Measurements from ENCODE around the gene HOXB2. TPM values are rescaled to one million over a fixed set of nuclear protein-coding genes. Genes with fewer than 3 reads are reported as not detected.
A peak's percentile ranks its signal among the peaks of the same experiment; 100 is the strongest.

Gene HOXB2
- total and polyA plus RNA-seq, 9 of the 15 experiments (the other 6 are each of a cell fraction or from before 2014, with no cell fraction given) = 2.1 to 97.7 (median 21.2) TPM

DNA sequence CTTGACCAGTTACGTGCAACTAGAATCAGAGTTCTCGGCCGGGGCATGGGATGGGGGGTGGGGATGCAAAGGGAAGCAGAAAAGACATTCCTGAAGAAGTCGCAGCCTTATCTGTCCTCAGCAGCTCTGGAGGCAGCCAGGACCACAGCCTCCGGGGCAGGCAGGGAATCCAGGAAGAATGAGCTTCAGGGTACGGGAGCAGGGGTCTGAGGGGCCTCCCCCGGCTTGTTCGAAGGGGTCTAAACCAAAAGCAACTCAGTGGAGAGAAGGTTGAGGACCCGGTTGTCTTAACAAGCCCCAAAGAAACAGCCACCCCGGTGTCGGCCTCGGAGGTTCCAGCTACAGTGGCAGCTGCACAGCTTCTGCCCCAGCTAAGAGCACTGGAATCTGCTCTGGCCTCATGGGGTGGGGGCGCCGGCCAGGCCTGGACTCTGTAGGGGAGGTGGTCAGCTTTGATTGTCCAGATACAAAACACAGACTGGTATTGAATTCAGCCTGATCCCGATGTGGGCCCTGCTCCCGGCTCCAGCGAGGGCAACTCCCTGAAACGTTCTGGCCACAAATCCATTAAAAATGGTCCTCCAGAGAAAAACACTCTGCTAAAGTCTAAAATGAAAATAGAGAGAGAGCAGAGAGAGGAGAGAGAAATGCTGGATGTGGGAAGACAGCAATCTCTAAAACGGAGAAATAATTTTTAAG is 25.6 kb upstream of the HOXB2 start (continued):
- TF ChIP-seq ZNF79 (CRISPR knock-in tag; IDR thresholded peaks at IDR 0.05; ENCODE audit: low read depth) (no peak), SMARCE1 (IDR thresholded peaks at IDR 0.05) (0 out of 2 replicates have a peak, but pooled peaks have one; percentile 22), NR3C1 (CRISPR knock-in tag; IDR thresholded peaks at IDR 0.05) (no peak), SREBF2 (CRISPR knock-in tag; IDR thresholded peaks at IDR 0.05) (no peak), MAZ (CRISPR knock-in tag; conservative IDR thresholded peaks at IDR 0.05 in 1 of 2, IDR thresholded peaks at IDR 0.05 in 1 of 2) (0 out of 4 replicates have a peak, but pooled peaks of 1 of the 2 experiments have one; percentile 22), NEUROD1 (IDR thresholded peaks at IDR 0.05; ENCODE audit: borderline replicate concordance, low read depth, low read length, partially characterized antibody) (peak; percentile 16), CEBPB (tag; IDR thresholded peaks at IDR 0.05) (no peak), DMBX1 (CRISPR knock-in tag; IDR thresholded peaks at IDR 0.05; ENCODE audit: borderline replicate concordance) (no peak), BRD9 (IDR thresholded peaks at IDR 0.05; ENCODE audit: low read depth, partially characterized antibody) (no peak), ATF1 (CRISPR knock-in tag; IDR thresholded peaks at IDR 0.05) (no peak), ATF1 (tag; IDR thresholded peaks at IDR 0.05) (0 out of 2 replicates have a peak, but pooled peaks have one; percentile 7), BCOR (IDR thresholded peaks at IDR 0.05) (no peak), BRCA1 (IDR thresholded peaks at IDR 0.05) (no peak), BRCA1 (CRISPR knock-in tag; IDR thresholded peaks at IDR 0.05) (no peak), CBFA2T3 (IDR thresholded peaks at IDR 0.05) (peak; percentile 67), KAT2B (IDR thresholded peaks at IDR 0.05; ENCODE audit: low read depth, low read length) (no peak), RHOXF2B (CRISPR knock-in tag; conservative IDR thresholded peaks at IDR 0.05) (no peak), NFIC (IDR thresholded peaks at IDR 0.05) (0 out of 2 replicates have a peak, but pooled peaks have one; percentile 19)
- TF ChIP-seq, protein P1, sequence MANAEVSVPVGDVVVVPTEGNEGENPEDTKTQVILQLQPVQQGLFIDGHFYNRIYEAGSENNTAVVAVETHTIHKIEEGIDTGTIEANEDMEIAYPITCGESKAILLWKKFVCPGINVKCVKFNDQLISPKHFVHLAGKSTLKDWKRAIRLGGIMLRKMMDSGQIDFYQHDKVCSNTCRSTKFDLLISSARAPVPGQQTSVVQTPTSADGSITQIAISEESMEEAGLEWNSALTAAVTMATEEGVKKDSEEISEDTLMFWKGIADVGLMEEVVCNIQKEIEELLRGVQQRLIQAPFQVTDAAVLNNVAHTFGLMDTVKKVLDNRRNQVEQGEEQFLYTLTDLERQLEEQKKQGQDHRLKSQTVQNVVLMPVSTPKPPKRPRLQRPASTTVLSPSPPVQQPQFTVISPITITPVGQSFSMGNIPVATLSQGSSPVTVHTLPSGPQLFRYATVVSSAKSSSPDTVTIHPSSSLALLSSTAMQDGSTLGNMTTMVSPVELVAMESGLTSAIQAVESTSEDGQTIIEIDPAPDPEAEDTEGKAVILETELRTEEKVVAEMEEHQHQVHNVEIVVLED (CRISPR knock-in tag; IDR thresholded peaks at IDR 0.05) = no peak
- TF ChIP-seq, protein P2, sequence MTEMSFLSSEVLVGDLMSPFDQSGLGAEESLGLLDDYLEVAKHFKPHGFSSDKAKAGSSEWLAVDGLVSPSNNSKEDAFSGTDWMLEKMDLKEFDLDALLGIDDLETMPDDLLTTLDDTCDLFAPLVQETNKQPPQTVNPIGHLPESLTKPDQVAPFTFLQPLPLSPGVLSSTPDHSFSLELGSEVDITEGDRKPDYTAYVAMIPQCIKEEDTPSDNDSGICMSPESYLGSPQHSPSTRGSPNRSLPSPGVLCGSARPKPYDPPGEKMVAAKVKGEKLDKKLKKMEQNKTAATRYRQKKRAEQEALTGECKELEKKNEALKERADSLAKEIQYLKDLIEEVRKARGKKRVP (CRISPR knock-in tag; IDR thresholded peaks at IDR 0.05) = no peak
- TF ChIP-seq, protein P3, sequence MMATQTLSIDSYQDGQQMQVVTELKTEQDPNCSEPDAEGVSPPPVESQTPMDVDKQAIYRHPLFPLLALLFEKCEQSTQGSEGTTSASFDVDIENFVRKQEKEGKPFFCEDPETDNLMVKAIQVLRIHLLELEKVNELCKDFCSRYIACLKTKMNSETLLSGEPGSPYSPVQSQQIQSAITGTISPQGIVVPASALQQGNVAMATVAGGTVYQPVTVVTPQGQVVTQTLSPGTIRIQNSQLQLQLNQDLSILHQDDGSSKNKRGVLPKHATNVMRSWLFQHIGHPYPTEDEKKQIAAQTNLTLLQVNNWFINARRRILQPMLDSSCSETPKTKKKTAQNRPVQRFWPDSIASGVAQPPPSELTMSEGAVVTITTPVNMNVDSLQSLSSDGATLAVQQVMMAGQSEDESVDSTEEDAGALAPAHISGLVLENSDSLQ (IDR thresholded peaks at IDR 0.05) = no peak
- TF ChIP-seq, protein P4, sequence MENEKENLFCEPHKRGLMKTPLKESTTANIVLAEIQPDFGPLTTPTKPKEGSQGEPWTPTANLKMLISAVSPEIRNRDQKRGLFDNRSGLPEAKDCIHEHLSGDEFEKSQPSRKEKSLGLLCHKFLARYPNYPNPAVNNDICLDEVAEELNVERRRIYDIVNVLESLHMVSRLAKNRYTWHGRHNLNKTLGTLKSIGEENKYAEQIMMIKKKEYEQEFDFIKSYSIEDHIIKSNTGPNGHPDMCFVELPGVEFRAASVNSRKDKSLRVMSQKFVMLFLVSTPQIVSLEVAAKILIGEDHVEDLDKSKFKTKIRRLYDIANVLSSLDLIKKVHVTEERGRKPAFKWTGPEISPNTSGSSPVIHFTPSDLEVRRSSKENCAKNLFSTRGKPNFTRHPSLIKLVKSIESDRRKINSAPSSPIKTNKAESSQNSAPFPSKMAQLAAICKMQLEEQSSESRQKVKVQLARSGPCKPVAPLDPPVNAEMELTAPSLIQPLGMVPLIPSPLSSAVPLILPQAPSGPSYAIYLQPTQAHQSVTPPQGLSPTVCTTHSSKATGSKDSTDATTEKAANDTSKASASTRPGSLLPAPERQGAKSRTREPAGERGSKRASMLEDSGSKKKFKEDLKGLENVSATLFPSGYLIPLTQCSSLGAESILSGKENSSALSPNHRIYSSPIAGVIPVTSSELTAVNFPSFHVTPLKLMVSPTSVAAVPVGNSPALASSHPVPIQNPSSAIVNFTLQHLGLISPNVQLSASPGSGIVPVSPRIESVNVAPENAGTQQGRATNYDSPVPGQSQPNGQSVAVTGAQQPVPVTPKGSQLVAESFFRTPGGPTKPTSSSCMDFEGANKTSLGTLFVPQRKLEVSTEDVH (IDR thresholded peaks at IDR 0.05; ENCODE audit: low read depth, partially characterized antibody) = no peak
- TF ChIP-seq, protein P5, sequence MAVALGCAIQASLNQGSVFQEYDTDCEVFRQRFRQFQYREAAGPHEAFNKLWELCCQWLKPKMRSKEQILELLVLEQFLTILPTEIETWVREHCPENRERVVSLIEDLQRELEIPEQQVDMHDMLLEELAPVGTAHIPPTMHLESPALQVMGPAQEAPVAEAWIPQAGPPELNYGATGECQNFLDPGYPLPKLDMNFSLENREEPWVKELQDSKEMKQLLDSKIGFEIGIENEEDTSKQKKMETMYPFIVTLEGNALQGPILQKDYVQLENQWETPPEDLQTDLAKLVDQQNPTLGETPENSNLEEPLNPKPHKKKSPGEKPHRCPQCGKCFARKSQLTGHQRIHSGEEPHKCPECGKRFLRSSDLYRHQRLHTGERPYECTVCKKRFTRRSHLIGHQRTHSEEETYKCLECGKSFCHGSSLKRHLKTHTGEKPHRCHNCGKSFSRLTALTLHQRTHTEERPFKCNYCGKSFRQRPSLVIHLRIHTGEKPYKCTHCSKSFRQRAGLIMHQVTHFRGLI (CRISPR knock-in tag; IDR thresholded peaks at IDR 0.05) = no peak
